NT2/D1 (cell line): Measurements from ENCODE around the gene DAPK2.

ENCODE experiments used
- YY1 ChIP-seq: IDR thresholded peaks from 2 replicates; pipeline ENCODE4 v1.6.1; 2011; ENCODE audit not compliant: insufficient read length, insufficient read depth
- ZNF274 ChIP-seq: IDR thresholded peaks from 2 replicates; pipeline ENCODE4 v1.6.1; 2011; ENCODE audit warnings: mild to moderate bottlenecking, low read depth, low read length

DNA sequence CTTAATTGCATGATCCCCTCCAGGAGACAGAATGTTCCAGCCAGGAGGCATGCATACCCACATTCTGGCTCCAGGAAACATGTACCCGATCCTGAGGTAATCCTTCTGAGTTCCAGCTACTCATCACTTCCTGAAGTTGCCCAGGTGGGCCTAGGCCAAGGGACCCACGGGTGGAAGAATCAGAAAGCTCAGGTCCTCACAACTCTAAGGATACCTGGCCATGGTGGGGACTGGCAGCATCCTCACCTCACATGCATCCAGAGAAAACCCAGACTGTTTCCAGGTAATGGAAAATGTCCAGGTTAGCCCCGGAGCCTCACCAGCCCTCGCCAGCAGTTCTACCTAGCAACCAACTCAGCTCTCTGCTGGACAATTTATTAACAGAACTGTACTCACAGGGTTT lies 78.2 kb downstream of the DAPK2 start:
- TF ChIP-seq YY1 (no peak), ZNF274 (no peak)
